Embryonic facial prominence (tissue), 1 donor: ENCODE results near the gene NBL1.

ENCODE experiments used
- DNase-seq: peaks from one replicate; pipeline ENCODE4 v3.0.0-alpha.2; 2016; ENCODE audit errors: extremely low spot score

The NBL1 gene

GRCh38 chr1:19700079-19700777 is 56.1 kb downstream of the NBL1 start:
- DNase-seq: no peak

DNA sequence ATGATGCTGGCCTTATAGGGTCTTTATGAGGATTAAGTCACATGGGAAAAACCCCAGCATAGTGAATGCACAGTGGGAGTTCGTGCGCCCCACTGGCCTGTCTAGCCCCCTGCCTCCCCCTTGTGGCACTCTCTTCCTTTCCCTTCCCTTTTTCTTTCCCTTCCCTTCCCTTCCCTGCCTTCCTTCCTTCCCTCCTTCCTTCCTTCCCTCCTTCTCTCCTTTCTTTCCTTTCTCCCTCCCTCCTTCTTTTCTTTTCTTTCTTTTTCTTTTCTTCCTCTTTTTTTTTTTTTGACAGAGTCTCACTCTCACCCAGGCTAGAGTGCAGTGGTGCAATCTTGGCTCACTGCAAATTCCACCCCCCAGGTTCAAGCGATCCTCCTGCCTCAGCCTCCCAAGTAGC is 59.2 kb downstream of the NBL1 start:
- no peak for DNase-seq

DNA sequence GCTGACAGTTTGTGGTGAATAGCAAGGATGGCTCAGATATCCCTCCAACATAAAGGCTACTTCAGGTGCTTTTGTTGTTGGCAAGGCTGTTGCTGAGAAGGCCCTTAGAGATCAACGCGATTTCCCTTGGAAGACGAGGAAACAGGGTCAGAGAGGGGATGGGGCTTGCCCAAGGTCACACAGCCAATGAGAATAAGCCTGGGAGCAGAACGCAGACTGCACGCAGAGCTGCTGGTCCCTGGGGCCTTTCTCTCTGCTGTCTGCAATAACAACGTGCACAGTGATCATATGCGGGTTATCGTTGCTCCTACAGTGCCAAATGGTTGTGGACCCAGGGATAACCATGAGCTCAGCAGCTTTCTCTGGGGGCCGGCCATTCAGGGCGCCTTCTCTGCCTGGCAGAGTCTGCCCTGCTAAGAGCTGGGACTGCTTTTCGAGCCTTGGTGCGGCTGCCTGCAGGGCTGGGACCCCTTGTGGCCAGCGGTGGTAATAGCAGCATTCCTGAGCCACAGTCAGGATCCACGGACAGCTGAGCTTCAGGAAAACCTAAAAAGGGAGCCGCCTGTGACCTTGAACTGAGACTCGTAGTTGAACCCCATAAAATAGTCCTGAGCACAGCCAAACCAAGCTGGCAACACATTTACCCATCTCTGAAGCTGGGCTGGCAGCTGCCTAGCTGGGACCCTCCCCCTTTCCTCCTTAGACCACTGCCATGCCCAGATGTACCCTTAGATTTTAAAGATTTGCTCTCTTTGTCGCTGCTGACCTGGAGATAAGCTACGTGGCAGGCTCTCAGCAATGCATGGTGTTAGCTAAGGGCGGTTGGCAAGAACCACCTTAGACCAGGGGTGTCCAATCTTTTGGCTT is 60.4 kb downstream of the NBL1 start:
- no peak for DNase-seq

DNA sequence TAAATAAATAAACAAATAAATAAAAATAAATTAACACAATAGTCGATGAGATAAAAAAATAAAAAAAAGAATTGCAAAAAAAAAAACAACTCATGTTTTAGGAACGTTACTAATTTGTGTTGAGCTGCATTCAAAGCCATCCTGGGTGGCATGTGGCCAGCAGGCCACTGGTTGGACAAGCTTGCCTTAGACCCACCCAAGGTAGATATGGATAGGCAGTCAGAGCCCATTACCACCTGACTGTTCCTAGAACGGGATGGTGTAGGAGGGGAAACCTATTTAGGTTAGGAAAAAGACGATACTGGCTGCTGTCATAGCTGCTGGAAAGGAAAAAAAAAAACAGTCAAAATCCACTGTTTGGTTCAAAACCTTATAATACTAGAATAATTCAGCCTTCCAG is 61.4 kb downstream of the NBL1 start:
- no peak for DNase-seq

DNA sequence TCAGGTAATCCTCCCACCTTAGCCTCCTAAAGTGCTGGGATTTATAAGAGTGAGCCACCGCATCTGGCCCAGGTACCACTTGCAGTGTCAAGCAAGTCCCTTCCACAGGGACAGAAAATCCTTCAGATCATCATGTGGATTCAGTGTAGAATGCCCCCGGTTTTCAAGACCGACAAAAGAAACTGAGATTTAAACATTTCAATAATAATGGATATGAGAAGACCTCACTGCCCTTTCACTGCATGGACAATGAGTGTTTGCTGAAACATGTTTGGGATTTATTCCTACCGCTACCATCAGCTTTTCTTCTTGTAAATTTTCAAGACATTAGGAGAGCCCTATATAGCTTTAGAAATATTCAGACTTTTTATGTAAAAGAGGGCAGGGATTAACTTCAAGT is 62.0 kb downstream of the NBL1 start:
- DNase-seq: no peak
